K562 (cell line): ENCODE data around the gene ASB10. TPM values are rescaled to one million over a fixed set of nuclear protein-coding genes. Genes with fewer than 3 reads are reported as not detected.
A peak's percentile ranks its signal among the peaks of the same experiment; 100 is the strongest.

Experiments
- ATF3 ChIP-seq, 2 experiments: fragments of 450-650 bp in 1 of 2; sonication (generic) in 1 of 2; formaldehyde crosslinking in 1 of 2; IDR thresholded peaks in 1 of 2; conservative IDR thresholded peaks in 1 of 2; 2 replicates each; pipeline versions ENCODE4 v1.6.1 to v1.8.1; 2016 to 2023; ENCODE audit warnings: mild to moderate bottlenecking in 2 of 2, moderate library complexity in 2 of 2, inconsistent platforms in 1 of 2, missing genetic modification reagents in 1 of 2
- CAMTA2 ChIP-seq: fragments of 250-450 bp; sonication (Bioruptor Pico); conservative IDR thresholded peaks from 2 replicates; pipeline ENCODE4 v1.5.1; 2022
- CEBPB ChIP-seq: fragments of 450-650 bp; IDR thresholded peaks from 2 replicates; pipeline ENCODE4 v1.6.1; 2016; ENCODE audit warnings: missing genetic modification characterization, missing compliant biosample characterization
- COPS2 ChIP-seq: fragments of 450-650 bp; conservative IDR thresholded peaks from 2 replicates; pipeline ENCODE4 v1.6.1; 2016; ENCODE audit warnings: mild to moderate bottlenecking, moderate library complexity
- CREB1 ChIP-seq, 2 experiments: sonication (generic) in 1 of 2; formaldehyde crosslinking in 1 of 2; IDR thresholded peaks; 2 replicates each; pipeline versions ENCODE4 v1.6.1 to v1.8.0; 2012 to 2022; ENCODE audit warnings: inconsistent platforms in 1 of 2, mild to moderate bottlenecking in 1 of 2, missing genetic modification reagents in 1 of 2, moderate library complexity in 1 of 2
- E2F6 ChIP-seq, 2 experiments: IDR thresholded peaks; 2 replicates each; pipeline ENCODE4 v1.6.1; 2011; ENCODE audit warnings: borderline replicate concordance in 1 of 2, control low read depth in 1 of 2, low read depth in 1 of 2, low read length in 1 of 2, mild to moderate bottlenecking in 1 of 2, mixed read lengths in 1 of 2, moderate library complexity in 1 of 2; ENCODE audit not compliant: insufficient read depth in 1 of 2, insufficient read length in 1 of 2, poor library complexity in 1 of 2, severe bottlenecking in 1 of 2; ENCODE audit errors: extremely low read depth in 1 of 2
- HEY1 ChIP-seq: fragments of 250-450 bp; sonication (Bioruptor Pico); IDR thresholded peaks from 2 replicates; pipeline ENCODE4 v1.5.0; 2020; ENCODE audit warnings: mild to moderate bottlenecking, moderate library complexity, borderline replicate concordance
- KLF16 ChIP-seq: IDR thresholded peaks from 2 replicates; pipeline ENCODE4 v1.6.1; 2016; ENCODE audit warnings: antibody characterized with exemption
- MTA3 ChIP-seq: fragments of 450-650 bp; formaldehyde crosslinking; IDR thresholded peaks from 2 replicates; pipeline ENCODE4 v1.6.1; 2017; ENCODE audit warnings: mild to moderate bottlenecking, borderline replicate concordance
- NCOA6 ChIP-seq: fragments of 450-650 bp; IDR thresholded peaks from 2 replicates; pipeline ENCODE4 v1.6.1; 2017; ENCODE audit warnings: mild to moderate bottlenecking
- RAD21 ChIP-seq, 2 experiments: fragments of 250-450 bp in 1 of 2; fragments of 450-650 bp in 1 of 2; sonication (Bioruptor Pico) in 1 of 2; formaldehyde crosslinking in 1 of 2; IDR thresholded peaks in 1 of 2; conservative IDR thresholded peaks in 1 of 2; 2 replicates each; pipeline versions ENCODE4 v1.4.0 to v1.8.0; 2020 to 2022; ENCODE audit warnings: mild to moderate bottlenecking in 2 of 2, moderate library complexity in 1 of 2
- SMARCA5 ChIP-seq: fragments of 450-650 bp; IDR thresholded peaks from 2 replicates; pipeline ENCODE4 v1.6.1; 2016
- SREBF1 ChIP-seq: fragments of 150-350 bp; IDR thresholded peaks from 2 replicates; pipeline ENCODE4 v1.6.1; 2014; ENCODE audit warnings: antibody characterized with exemption, low read depth, low read length, borderline replicate concordance
- USF1 ChIP-seq: sonication (generic); formaldehyde crosslinking; IDR thresholded peaks from 2 replicates; pipeline ENCODE4 v1.9.0; 2022; ENCODE audit warnings: mild to moderate bottlenecking, missing genetic modification reagents
- ZKSCAN8 ChIP-seq: fragments of 200-800 bp; sonication (Bioruptor generic); IDR thresholded peaks from 2 replicates; pipeline ENCODE4 v1.6.1; 2016; ENCODE audit warnings: missing genetic modification characterization, missing compliant biosample characterization
- ZNF324 ChIP-seq: fragments of 250-450 bp; sonication (Bioruptor Pico); IDR thresholded peaks from 2 replicates; pipeline ENCODE4 v1.4.0; 2020; ENCODE audit warnings: mild to moderate bottlenecking
- ZNF445 ChIP-seq: fragments of 250-450 bp; sonication (Bioruptor Pico); IDR thresholded peaks from 2 replicates; pipeline ENCODE4 v1.4.0; 2020; ENCODE audit warnings: low read depth, mild to moderate bottlenecking, moderate library complexity
- polyA plus RNA-seq, 8 experiments: library from polyadenylated mRNA; depleted of rRNA in 4 of 8; stranded (reverse) in 5 of 8; unstranded in 3 of 8; fragments of >200 nt; fragmentation: Nextera tagmentation in 2 of 8; fragmentation: Illumina TruSeq in 1 of 8; extraction: Ambion mirVana in 2 of 8; extraction: Trizol in 1 of 8; gene quantifications; 2 replicates each; pipeline versions ENCODE4 v1.2.1 to v1.2.3, GENCODE V29; 2011 to 2014; ENCODE audit warnings: inconsistent platforms in 1 of 8, missing spikeins in 1 of 8
- total RNA-seq, 7 experiments: library from RNA; depleted of rRNA in 6 of 7; stranded (reverse); fragments of >200 nt in 6 of 7; fragmentation: Illumina TruSeq in 2 of 7; extraction: Trizol in 2 of 7; gene quantifications; 2 replicates each; pipeline versions ENCODE4 v1.2.1 to v1.2.3, GENCODE V29; 2011 to 2021; ENCODE audit warnings: low replicate concordance in 1 of 7
- TF ChIP-seq, protein P1 (sequence below): fragments of 250-450 bp; sonication (Bioruptor Pico); IDR thresholded peaks from 2 replicates; pipeline ENCODE4 v1.5.0; 2021; ENCODE audit warnings: mild to moderate bottlenecking, moderate library complexity

The ASB10 gene
- total and polyA plus RNA-seq, 9 of the 15 experiments (the other 6 are each of a cell fraction or from before 2014, with no cell fraction given) = not detected

GRCh38 chr7:151228024-151228866 is 41.2 kb upstream of the ASB10 start (continued):
- no peak for TF ChIP-seq USF1
- TF ChIP-seq SMARCA5 = peak; percentile 70
- no peak for TF ChIP-seq HEY1 (CRISPR knock-in tag)
- TF ChIP-seq, protein P1, sequence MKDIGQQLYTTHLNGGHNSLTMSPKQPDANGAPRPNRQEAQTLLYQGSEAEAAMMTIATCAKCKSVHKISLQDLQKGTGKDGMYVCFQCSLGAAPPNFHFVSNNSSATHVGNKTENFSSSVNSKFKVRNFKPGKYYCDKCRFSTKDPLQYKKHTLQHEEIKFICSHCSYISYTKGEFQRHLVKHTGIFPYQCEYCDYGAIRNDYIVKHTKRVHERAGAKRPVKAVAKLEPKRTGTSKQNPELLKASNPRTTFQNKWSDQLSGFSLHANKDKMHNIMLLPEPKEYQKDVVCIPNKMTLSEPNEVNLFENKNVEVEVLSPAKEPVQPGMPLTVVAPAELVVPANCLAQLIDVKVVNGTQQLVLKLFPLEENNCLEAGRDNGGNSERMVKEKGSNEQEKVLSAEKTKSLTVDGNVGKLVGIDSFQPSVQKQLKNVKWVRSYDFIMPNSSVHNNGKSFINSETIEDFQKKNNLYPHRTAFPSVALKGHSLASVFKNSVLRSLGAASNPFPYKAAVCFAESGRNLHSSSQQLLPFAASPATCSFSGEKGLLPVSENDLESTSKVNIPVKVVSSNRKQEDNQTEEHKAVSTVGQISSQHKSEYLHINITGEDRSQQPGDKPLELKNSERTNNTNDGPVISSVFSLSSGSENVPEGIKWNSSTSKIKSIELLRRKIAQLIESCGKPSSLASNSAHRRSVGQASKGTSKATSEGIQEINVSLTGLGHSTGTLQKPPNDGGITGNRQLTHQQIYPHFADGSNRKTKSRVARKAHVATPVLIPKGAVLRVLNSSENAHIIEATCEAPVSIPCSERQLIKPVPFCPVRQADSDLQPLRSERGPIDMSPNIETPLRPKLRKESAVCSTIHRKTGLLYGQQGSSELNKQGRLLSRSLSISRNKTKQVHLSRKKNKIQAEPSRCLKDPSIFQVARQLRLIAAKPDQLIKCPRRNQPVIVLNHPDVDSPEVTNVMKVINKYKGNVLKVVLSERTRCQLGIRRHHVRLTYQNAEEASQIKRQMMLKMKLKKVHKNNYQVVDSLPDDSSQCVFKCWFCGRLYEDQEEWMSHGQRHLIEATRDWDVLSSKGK (CRISPR knock-in tag) = no peak
- TF ChIP-seq ZNF445 = no peak
- no peak for TF ChIP-seq CAMTA2 (CRISPR knock-in tag)
- TF ChIP-seq COPS2 = no peak
- TF ChIP-seq ATF3 (IDR thresholded peaks at IDR 0.05) = no peak
- TF ChIP-seq ATF3 (CRISPR knock-in tag; conservative IDR thresholded peaks at IDR 0.05) = 0 out of 2 replicates have a peak, but pooled peaks have one; percentile 7
- no peak for TF ChIP-seq E2F6 (IDR thresholded peaks at IDR 0.05; ENCODE audit: borderline replicate concordance in 1 of 2, extremely low read depth in 1 of 2, insufficient read depth in 1 of 2, insufficient read length in 1 of 2, low read depth in 1 of 2, low read length in 1 of 2, poor library complexity in 1 of 2, severe bottlenecking in 1 of 2)
- TF ChIP-seq CREB1 (IDR thresholded peaks at IDR 0.05) = 0 out of 2 replicates have a peak, but pooled peaks have one; percentile 25
- no peak for TF ChIP-seq CREB1 (CRISPR knock-in tag; IDR thresholded peaks at IDR 0.05)
- no peak for TF ChIP-seq KLF16
- no peak for TF ChIP-seq MTA3
- no peak for TF ChIP-seq SREBF1
- no peak for TF ChIP-seq ZNF324 (CRISPR knock-in tag)
- TF ChIP-seq CEBPB (tag) = no peak
- no peak for TF ChIP-seq RAD21 (CRISPR knock-in tag; conservative IDR thresholded peaks at IDR 0.05 in 1 of 2, IDR thresholded peaks at IDR 0.05 in 1 of 2)
- no peak for TF ChIP-seq ZKSCAN8 (CRISPR knock-in tag)
- TF ChIP-seq NCOA6 = no peak
